H9 (cell line): ENCODE measurements around the gene SGTB. TPM values are rescaled to one million over a fixed set of nuclear protein-coding genes. Genes with fewer than 3 reads are reported as not detected.

ENCODE experiments used
- DNase-seq: peaks from one replicate; pipeline ENCODE4 v3.0.0-alpha.2; 2017
- H2AFZ ChIP-seq: one replicate; pipeline ENCODE4 v1.6.1; 2013; ENCODE audit warnings: mild to moderate bottlenecking, low read length, control low read depth, moderate library complexity
- H2AK5ac ChIP-seq: 2 replicates; pipeline ENCODE4 v1.6.1; 2013; ENCODE audit warnings: low read length, control low read depth, mixed read lengths; ENCODE audit not compliant: insufficient read length
- H2BK120ac ChIP-seq: one replicate; pipeline ENCODE4 v1.6.1; 2013; ENCODE audit warnings: low read depth, mild to moderate bottlenecking, low read length, control low read depth, inconsistent platforms; ENCODE audit not compliant: poor library complexity, severe bottlenecking
- H2BK12ac ChIP-seq: 2 replicates; pipeline ENCODE4 v1.6.1; 2013; ENCODE audit warnings: low read length, control low read depth, mixed read lengths, low read depth; ENCODE audit not compliant: insufficient read length
- H2BK15ac ChIP-seq: 2 replicates; pipeline ENCODE4 v1.6.1; 2013; ENCODE audit warnings: low read depth, low read length, control low read depth
- H2BK20ac ChIP-seq: one replicate; pipeline ENCODE4 v1.6.1; 2013; ENCODE audit warnings: low read depth, mild to moderate bottlenecking, low read length, control low read depth, inconsistent platforms; ENCODE audit not compliant: poor library complexity, severe bottlenecking
- H2BK5ac ChIP-seq: 2 replicates; pipeline ENCODE4 v1.6.1; 2013; ENCODE audit warnings: low read length, control low read depth, mixed read lengths; ENCODE audit not compliant: insufficient read length
- H3K14ac ChIP-seq: 2 replicates; pipeline ENCODE4 v1.6.1; 2013; ENCODE audit warnings: low read length, control low read depth; ENCODE audit not compliant: insufficient read depth
- H3K18ac ChIP-seq: 2 replicates; pipeline ENCODE4 v1.6.1; 2013; ENCODE audit warnings: low read depth, mild to moderate bottlenecking, mixed read lengths, low read length, control low read depth; ENCODE audit not compliant: insufficient read length
- H3K23ac ChIP-seq: 2 replicates; pipeline ENCODE4 v1.6.1; 2013; ENCODE audit warnings: low read length, control low read depth, mixed read lengths, low read depth; ENCODE audit not compliant: insufficient read length
- H3K23me2 ChIP-seq: 2 replicates; pipeline ENCODE4 v1.6.1; 2013; ENCODE audit warnings: low read depth, mild to moderate bottlenecking, mixed read lengths, low read length, control low read depth; ENCODE audit not compliant: insufficient read length, poor library complexity, severe bottlenecking
- H3K27ac ChIP-seq: 2 replicates; pipeline ENCODE4 v1.5.1; 2013; ENCODE audit warnings: low read length, control low read depth, mixed read lengths, low read depth; ENCODE audit not compliant: insufficient read length
- H3K27me3 ChIP-seq: 2 replicates; pipeline ENCODE4 v1.6.1; 2013; ENCODE audit warnings: low read length, control low read depth, inconsistent platforms; ENCODE audit not compliant: insufficient read depth
- H3K4ac ChIP-seq: 2 replicates; pipeline ENCODE4 v1.6.1; 2013; ENCODE audit warnings: low read depth, mild to moderate bottlenecking, control low read depth, inconsistent platforms, low read length, moderate library complexity
- H3K4me1 ChIP-seq: 2 replicates; pipeline ENCODE4 v1.6.1; 2013; ENCODE audit warnings: low read length, control low read depth, inconsistent platforms; ENCODE audit not compliant: insufficient read depth
- H3K4me2 ChIP-seq: 2 replicates; pipeline ENCODE4 v1.6.1; 2013; ENCODE audit warnings: low read length, control low read depth, mixed read lengths; ENCODE audit not compliant: insufficient read length, insufficient read depth
- H3K56ac ChIP-seq: 2 replicates; pipeline ENCODE4 v1.6.1; 2013; ENCODE audit warnings: low read depth, mild to moderate bottlenecking, mixed read lengths, low read length, control low read depth; ENCODE audit not compliant: insufficient read length
- H3K79me1 ChIP-seq: 2 replicates; pipeline ENCODE4 v1.6.1; 2013; ENCODE audit warnings: low read depth, mild to moderate bottlenecking, moderate library complexity, low read length, control low read depth, inconsistent platforms; ENCODE audit not compliant: insufficient read depth, poor library complexity, severe bottlenecking
- H3K79me2 ChIP-seq: 2 replicates; pipeline ENCODE4 v1.6.1; 2013; ENCODE audit warnings: low read length, control low read depth, inconsistent platforms; ENCODE audit not compliant: insufficient read depth
- H3K9ac ChIP-seq: 2 replicates; pipeline ENCODE4 v1.6.1; 2013; ENCODE audit warnings: low read length, control low read depth, mixed read lengths; ENCODE audit not compliant: insufficient read length; ENCODE audit errors: extremely low read depth
- H3K9me3 ChIP-seq: one replicate; pipeline ENCODE4 v1.6.1; 2013; ENCODE audit warnings: low read depth, low read length, inconsistent platforms; ENCODE audit not compliant: control insufficient read depth
- H3T11ph ChIP-seq: one replicate; pipeline ENCODE4 v1.6.1; 2013; ENCODE audit warnings: mild to moderate bottlenecking, low read length, control low read depth, inconsistent platforms
- H4K20me1 ChIP-seq: one replicate; pipeline ENCODE4 v1.6.1; 2013; ENCODE audit not compliant: control insufficient read depth, insufficient read length, insufficient read depth
- H4K5ac ChIP-seq: 2 replicates; pipeline ENCODE4 v1.6.1; 2013; ENCODE audit warnings: low read depth, mild to moderate bottlenecking, mixed read lengths, low read length, control low read depth; ENCODE audit not compliant: insufficient read length
- H4K8ac ChIP-seq: replicated peaks from 2 replicates; pipeline ENCODE4 v1.6.1; 2013; ENCODE audit warnings: low read length, control low read depth, mixed read lengths, low read depth; ENCODE audit not compliant: insufficient read length
- H4K91ac ChIP-seq: 2 replicates; pipeline ENCODE4 v1.6.1; 2013; ENCODE audit warnings: low read depth, mild to moderate bottlenecking, moderate library complexity, mixed read lengths, low read length, control low read depth; ENCODE audit not compliant: insufficient read length
- H3K27ac Mint-ChIP-seq, 3 experiments: 2 replicates in 2 of 3; 3 replicates in 1 of 3; pipeline ENCODE4 v1.8.0; 2020 to 2021; ENCODE audit warnings: mixed read lengths in 3 of 3, mild to moderate bottlenecking in 1 of 3, moderate library complexity in 1 of 3
- H3K27me3 Mint-ChIP-seq: 2 replicates; pipeline ENCODE4 v1.8.0; 2021; ENCODE audit warnings: low read depth, mild to moderate bottlenecking, moderate library complexity, mixed read lengths
- H3K36me3 Mint-ChIP-seq, 3 experiments: 2 replicates in 2 of 3; 3 replicates in 1 of 3; pipeline ENCODE4 v1.8.0; 2020 to 2021; ENCODE audit warnings: low read depth in 3 of 3, mixed read lengths in 3 of 3; ENCODE audit not compliant: insufficient read depth in 1 of 3
- H3K4me1 Mint-ChIP-seq, 2 experiments: 2 replicates each; pipeline ENCODE4 v1.8.0; 2020; ENCODE audit warnings: mixed read lengths in 2 of 2
- H3K4me3 Mint-ChIP-seq, 2 experiments: 2 replicates in 1 of 2; 3 replicates in 1 of 2; pipeline ENCODE4 v1.8.0; 2020 to 2021; ENCODE audit warnings: mild to moderate bottlenecking in 2 of 2, mixed read lengths in 2 of 2, moderate library complexity in 1 of 2
- H3K9me3 Mint-ChIP-seq, 2 experiments: 2 replicates in 1 of 2; 3 replicates in 1 of 2; pipeline ENCODE4 v1.8.0; 2020; ENCODE audit warnings: mild to moderate bottlenecking in 2 of 2, mixed read lengths in 2 of 2, moderate library complexity in 1 of 2
- CTCF ChIP-seq: fragments of 200-600 bp; sonication (generic); conservative IDR thresholded peaks from 3 replicates; pipeline ENCODE4 v1.8.0; 2021; ENCODE audit warnings: antibody characterized with exemption, mild to moderate bottlenecking
- WGBS: extraction: QIAGEN DNeasy Blood & Tissue Kit; methylation state at CpG from one replicate; pipeline ENCODE4 v1.1.7; 2013; ENCODE audit warnings: missing lambda C conversion rate, low lambda C conversion rate, mixed read lengths; ENCODE audit not compliant: insufficient read length; ENCODE audit errors: extremely low coverage; 5-methylcytosine and 5-hydroxymethylcytosine counted together
- total RNA-seq: library from RNA; stranded (reverse); gene quantifications from 2 replicates; pipeline ENCODE4 v1.2.1, GENCODE V29; 2021

SGTB gene
- total RNA-seq, 1 experiment from 2014 or later, result 18.7 TPM

- WGBS, result no CpG with 5 or more reads among the region's 4 CpGs
- no peak for TF ChIP-seq CTCF
- H3K14ac ChIP-seq, result no peak overlapping the region
Observed at GRCh38 chr5:65707663-65708062, 14.2 kb downstream of the SGTB start.

More at GRCh38 chr5:65707663-65708062, 14.2 kb downstream of the SGTB start:
- no peak overlapping the region for H2AFZ ChIP-seq
- H2BK120ac ChIP-seq, result no peak overlapping the region
- no peak overlapping the region for H4K5ac ChIP-seq
- Mint-ChIP-seq H3K4me1 (no peaks in the 10 kb centered on the region), H3K9me3 (no peaks in the 10 kb centered on the region), H3K27ac (no peak overlapping the region), H3K27me3 (no peaks in the 10 kb centered on the region), H3K4me3 (no peak overlapping the region), H3K36me3 (peaks cover 6 to 45% (median 27%) of the 10 kb centered on the region in 3 experiments; a peak in 6 of 7 replicates)
- no peaks in the 10 kb centered on the region for H3K79me2 ChIP-seq
- H3K79me1 ChIP-seq, result no peaks in the 10 kb centered on the region
- no peaks in the 10 kb centered on the region for H3K27me3 ChIP-seq
- H3T11ph ChIP-seq, result no peak overlapping the region
- no peak overlapping the region for H4K8ac ChIP-seq
- H3K23ac ChIP-seq, result no peak overlapping the region
- H3K18ac ChIP-seq, result no peak overlapping the region
- no peak for DNase-seq
- no peak overlapping the region for H2AK5ac ChIP-seq
- H3K4me1 ChIP-seq, result no peaks in the 10 kb centered on the region
- H2BK15ac ChIP-seq, result no peak overlapping the region
- no peaks in the 10 kb centered on the region for H3K23me2 ChIP-seq
- no peak overlapping the region for H3K9ac ChIP-seq
- H3K4me2 ChIP-seq, result no peak overlapping the region
- no peak overlapping the region for H4K91ac ChIP-seq
- H2BK12ac ChIP-seq, result no peak overlapping the region
- H4K20me1 ChIP-seq, result no peaks in the 10 kb centered on the region
- H3K56ac ChIP-seq, result no peak overlapping the region
- no peak overlapping the region for H3K27ac ChIP-seq
- no peak overlapping the region for H3K4ac ChIP-seq
- H2BK5ac ChIP-seq, result no peak overlapping the region
- no peaks in the 10 kb centered on the region for H3K9me3 ChIP-seq
- no peak overlapping the region for H2BK20ac ChIP-seq
